Effector CD4-positive, alpha-beta T cell (primary cell): ENCODE measurements around the gene NEMP1.
"Not testable (repeated sequence)": the region's sequence is repeated elsewhere in the genome, so short reads cannot be mapped to it uniquely, and the experiment has no call there.

Experiments
- DNase-seq: peaks from one replicate; pipeline ENCODE4 v3.0.0-alpha.2; 2020

The NEMP1 gene

DNA sequence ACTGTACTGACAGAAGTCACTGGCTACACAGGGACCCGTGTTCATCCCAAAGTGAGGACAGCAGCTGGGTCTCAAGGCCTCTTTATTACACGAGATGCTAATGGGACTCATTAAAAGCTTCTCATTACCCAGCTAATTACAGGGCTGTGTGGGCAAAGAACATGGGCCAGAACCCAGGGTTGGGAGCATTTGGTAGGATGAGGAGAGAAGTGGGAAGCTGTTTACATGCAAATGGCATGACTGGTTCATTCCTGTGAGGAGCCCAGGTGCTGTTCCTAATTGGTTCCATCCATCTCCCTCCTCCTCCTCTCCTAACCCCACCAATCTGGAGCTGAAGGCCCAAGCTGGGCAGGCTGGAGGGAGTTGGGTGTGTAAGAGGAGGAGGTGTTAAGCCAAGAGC lies 53.4 kb downstream of the NEMP1 start:
- DNase-seq = no peak

DNA sequence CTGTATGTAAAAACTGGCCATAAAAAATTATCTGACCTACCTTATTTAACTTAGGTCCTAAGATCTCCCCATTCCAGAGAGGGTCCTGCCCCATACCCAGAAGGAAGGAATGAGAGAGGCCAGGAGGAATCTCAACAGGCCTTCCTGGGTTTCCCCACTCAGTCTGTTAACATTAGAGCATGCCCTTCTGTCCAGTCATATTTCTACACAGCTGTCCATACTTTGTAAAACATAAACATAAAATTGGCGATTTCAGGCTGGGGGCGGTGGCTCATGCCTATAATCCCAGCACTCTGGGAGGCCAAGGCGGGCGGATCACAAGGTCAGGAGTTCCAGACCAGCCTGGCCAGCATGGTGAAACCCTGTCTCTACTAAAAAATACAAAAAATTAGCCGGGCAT lies 56.3 kb downstream of the NEMP1 start:
- not testable (repeated sequence) for DNase-seq

DNA sequence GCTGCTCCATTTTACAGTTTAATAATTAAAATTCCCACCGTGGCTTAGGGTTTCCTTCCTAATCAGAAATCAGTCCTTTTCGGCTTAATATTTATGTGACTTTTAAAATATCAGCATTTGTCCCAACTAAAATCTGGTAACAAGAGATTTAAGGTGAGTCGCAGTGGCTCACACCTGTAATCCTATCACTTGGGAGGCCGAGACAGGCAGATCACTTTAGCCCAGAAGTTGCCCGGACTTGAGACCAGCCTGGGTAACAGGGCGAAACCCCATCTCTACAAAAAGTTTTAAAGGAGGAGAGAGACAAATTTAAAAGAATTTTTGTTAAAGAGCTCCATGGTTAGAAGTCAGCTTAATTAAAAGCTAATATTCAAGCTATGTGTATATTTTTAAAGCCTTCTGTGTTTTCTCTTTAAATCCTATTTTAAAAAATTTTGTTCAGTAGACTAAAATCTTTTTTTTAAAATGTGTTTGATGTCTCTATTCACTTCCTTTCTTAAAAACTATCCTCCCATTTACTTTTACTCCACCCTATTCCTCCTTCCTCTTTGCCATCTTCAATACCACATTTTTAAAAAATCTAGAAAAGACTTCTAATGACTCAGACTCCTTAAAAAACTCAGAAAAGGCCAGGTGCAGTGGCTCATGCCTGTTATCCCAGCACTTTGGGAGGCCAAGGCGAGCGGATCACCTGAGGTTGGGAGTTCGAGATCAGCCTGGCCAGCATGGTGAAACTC lies 58.4 kb downstream of the NEMP1 start:
- DNase-seq = no peak

DNA sequence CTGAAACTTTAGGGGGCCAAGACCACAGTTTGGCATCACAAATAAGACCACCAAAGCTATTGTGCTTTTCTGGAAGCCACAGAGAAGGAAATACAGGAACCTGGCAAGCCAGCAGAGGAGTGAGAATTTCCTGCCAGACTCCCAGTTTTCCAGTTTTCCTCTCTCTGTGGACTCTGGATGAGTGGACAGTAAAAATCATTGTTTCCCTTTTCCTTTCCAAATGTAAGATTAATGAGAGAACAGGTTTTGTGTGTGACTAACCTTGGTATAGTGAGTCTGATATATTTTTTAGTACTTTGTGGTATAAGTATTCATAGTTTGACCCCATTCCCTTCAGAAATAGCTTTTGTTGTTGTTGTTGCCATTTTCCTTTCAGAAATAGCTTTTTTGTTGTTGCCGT lies 59.7 kb downstream of the NEMP1 start:
- DNase-seq = no peak

DNA sequence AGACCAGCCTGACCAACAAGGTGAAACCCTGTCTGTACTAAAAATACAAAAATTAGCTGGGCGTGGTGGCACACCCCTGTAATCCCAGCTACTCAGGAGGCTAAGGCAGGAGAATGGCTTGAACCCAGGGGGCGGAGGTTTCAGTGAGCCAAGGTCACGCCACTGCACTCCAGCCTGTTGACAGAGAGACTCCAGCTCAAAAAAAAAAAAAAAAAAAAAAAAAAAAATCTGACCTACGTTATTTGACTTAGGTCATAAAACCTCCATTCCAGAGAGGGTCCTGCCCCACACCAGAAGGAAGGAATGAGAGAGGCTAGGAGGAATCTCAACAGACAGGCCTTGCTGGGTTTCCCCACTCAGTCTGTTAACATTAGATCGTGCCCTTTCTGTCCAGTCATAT lies 60.2 kb downstream of the NEMP1 start:
- DNase-seq = not testable (repeated sequence)

DNA sequence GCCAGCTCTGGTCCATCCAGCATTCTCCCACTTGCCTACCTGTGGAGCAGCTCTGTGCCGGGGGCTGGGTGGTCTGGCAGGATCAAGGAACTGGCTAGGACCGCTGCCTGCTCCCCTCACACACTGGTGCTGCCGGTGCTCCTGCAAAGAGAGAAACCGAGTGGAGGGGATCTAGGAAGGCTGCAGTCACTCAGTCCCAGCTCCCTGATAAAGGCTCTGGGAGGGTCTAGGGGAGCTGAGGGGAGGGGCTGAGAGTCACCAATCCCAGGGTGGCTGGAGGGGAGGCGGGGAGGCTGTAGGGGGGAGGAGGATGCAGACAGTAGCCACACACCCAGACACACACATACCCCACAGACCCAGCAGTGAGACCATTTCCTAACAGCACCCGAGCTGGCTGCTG lies 62.2 kb downstream of the NEMP1 start, which contains the start of gene TAC3:
Gene TAC3, minus strand, starts transcription at position 182 of the 400 bp plus-strand sequence. CDS start 732 bp downstream, outside the sequence.
- no peak for DNase-seq

DNA sequence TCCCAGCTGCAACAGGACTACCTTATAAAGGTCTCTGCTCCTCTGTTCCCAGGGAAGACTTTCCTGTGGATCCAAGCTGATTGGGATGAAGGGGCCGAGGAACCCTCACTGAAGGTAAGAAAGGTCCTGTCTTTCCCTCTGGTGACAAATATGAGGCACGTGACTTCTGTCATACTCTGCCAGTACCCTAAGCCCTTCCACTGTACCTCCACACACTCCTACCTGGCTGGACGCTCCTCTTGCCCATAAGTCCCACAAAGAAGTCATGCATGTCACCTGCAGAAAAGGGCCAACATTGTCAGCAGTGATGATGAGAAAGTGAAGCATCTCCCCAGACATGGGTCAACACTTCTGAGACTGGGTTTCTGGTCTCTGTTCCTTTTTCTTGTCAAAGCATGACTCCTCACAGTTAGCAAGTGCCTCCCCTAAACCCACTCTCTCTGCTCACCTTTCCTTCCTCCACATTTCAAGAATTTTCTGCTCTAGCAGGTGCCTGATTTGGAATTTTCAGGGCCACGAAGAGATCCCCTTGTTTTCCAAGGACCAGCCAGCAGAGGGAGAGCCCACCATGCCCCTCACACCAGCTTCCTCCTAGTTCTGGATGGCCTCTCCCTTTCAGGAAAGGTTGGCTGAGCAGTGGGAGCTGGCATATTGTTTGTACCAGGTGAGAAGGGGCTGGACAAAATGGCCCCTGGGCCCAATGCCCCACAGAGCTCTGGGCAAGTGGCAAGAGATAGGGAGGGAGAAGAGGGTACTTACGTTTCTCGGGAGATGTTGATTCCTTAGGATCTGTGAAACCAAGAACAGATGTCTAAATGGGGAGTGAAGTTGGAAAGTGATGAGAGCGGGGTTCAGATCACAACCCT lies 65.8 kb downstream of the NEMP1 start:
- DNase-seq = no peak

DNA sequence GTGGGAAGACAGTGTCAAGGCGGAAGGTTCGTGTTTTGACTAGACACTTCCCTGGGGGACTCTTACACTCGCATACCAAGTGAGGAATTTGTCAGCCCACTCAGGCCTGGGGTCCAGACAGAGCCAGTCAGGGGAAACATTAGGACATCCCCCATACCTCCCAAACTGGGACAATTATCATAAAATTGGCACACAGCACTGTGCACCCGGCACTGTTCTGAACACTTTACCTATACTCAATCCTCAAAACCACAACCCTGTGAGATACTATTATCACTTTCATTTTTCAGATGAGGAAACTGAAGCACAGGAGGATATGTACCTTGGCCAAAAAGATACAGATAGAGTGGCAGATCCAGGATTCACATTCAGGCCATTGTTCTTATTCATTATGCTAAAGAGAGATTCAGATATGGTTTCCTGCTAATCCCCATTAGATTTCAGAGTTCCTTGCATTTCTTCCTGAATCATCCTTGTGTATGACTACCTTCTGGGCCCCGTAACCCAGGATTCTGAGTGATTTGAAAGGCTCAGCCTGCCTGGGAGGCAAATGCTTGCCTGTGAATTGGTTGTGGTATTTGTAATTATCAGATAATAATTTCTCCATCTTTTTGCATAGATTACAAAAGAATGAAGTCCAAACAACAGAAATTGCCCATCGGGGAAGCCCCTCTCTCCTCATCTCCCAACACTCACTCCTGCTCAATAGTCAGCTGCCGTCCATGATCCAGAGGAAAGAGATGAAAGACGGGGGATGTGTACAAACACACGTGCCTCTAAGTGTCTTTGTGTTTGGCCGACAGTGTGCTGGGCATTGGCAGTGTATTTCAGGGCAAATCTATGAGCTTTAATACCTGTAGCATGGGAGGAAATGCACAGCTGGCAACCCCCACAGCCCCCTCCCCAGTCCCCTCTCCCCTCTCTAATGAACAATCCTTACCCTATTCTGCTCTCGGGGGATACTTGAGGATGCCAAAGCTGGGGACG lies 66.9 kb downstream of the NEMP1 start:
- DNase-seq = no peak

DNA sequence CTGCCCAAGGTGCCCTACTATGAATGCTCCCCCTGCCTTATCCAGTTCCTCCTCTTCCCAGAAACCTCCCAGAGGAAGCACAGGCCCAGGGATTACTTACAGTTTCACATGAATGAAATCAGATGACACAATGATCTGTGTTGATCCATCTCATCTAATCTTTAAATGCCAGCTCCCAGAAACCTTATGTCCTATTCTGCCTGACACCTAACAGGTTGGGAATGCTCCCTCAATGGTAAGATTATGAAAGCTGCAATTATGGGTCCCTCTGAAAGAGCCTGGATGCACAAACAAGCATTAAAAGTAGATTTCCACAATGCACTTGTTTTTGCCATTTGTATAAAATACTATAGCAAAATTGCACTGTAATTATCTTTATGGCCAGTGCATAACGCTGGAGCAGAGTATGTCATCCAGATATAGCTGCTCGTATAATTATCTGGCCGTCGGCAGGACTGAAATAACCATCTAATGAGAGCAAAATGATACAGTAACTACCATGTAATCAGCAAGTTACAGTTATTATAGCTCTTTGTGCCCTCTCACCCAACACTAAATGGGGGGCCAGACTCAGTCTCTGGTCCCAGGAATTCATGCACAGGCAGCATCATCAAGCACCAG lies 67.9 kb downstream of the NEMP1 start:
- DNase-seq = no peak

DNA sequence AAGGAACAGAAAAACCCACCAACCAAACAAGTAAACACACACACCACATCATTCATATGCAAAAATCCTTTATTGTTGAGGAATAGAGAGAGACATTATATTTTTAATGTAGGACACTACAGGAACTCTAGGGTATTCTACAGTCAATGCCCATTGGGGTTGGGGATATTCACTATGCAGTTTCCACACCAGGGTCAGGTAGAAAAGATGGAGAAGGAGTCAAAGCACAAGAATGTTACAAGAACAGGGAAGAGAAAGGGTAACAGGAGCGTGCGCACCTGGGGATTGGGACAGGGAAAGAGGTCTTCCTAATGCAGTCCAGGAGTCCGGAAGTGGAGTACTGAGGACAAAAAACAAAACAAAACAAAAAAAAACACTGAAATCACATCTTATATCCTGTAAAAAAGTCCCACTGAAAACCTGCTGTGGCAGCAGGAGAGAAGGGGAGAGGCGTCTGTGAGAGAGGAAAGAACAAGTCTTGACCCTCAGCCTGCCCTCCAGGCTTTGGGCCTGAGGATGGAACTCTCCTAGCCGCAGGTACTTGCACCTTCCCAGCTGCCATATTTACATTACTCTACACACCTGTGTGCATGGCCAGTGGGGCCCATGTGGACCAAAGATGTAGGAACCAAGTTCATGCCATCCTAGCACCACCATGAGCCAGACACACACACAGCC lies 68.5 kb downstream of the NEMP1 start:
- DNase-seq = no peak

DNA sequence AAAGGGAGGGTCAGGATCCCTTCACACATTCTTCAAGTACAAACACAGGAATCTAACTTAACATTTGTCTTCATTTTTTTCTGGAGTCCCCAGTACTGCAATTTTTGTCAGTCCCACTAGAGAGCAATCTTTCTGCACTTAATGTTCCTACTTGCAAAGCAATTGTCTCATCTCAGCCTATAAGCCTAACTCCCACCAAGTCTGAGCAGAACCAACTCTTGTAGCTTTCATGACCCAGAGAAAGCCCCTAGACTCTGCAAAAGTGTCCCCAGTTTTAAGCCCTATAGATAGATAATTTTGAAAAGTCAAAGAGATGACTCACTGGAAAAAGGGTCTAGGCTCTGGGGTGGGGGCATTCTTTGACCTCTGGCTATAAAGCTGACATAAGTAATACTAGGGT lies 70.4 kb downstream of the NEMP1 start:
- no peak for DNase-seq

DNA sequence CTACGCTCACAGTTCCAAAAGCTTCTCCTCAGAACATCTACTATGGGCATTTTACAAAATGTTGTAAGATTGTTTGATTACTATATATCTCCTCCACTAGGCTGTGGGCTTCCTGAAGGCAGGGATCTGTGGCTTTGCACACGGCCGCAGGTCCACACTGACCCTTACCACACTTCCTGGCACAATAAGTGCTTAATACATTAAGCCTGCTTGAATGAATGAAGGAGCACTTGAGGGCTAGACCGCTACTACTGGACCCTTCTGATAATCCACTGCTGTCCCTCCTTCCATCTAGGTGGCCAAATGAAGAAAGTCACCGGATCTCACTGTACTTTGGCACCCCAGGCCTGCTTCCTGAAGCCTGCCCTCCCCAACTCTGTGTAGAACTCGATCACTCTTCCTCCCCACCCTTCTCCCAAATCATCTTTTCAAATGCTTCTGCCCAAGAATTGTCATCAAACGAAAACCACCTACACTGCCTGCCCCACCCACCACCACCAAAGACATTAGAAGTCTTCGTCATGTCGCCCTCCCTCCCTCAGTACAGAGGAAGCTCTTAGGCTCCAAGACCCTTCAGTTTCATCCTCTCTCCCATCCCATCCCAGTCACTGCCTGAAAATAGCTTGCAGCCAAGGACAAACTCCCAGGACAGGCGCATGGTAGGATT lies 71.6 kb downstream of the NEMP1 start:
- no peak for DNase-seq

DNA sequence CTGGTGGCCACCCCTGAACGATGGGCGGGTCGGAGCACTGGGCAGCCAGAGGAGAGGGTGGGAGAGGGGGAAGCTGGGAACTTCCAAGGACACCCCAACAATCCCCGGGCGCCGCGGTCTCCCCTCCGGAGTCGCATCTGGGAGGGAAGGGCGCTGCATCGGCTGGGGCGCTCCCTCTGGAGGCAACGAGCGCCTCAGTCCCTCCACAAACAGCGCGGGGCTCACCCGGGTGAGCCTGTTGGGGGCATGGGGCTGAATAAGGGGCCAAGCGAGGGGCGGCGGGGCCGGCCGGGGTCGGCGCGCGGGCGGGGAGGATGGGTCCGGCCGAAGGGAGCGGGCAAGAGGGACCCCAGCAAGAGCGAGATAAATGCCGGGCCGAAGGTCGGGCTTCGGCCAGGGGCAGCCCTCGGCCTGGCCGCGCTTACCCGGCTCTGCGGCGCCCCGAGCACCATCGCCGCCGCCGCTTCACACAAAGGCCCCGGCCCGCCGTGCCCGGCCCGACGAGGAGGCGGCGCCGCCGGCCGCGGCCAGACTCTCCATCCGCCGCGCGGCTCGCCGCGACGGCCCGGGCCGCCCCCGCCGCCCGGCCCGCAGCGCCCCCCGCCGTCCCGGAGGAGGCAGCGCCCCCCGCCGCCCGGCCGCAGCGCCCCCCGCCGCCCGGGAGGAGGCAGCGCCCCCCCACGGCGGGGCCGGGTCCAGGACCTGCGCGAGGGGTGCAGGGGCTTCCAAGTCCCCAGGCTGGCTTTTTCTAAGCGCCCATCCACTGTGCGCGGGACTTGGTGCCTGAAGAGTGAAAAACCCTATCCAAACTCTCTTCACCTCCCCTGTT lies 72.4 kb downstream of the NEMP1 start, which contains the start of gene ZBTB39:
Gene ZBTB39, minus strand, starts transcription at position 567 of the 829 bp plus-strand sequence. CDS start 1,629 bp downstream, outside the sequence.
- DNase-seq = peak; percentile 57
